Central memory CD8-positive, alpha-beta T cell (primary cell): ENCODE results near the gene BMP2K.

Experiments used
- ATAC-seq: fragments of 150-1000 bp; cut with Tn5 transposase; replicated peaks from 2 replicates; pipeline ENCODE4 v1.10.0; 2022; ENCODE audit warnings: mild to moderate bottlenecking, moderate FRiP score, moderate number of reproducible peaks; ENCODE audit not compliant: poor library complexity, severe bottlenecking; ENCODE audit errors: extremely low read depth
- DNase-seq, 2 donors: peaks; one replicate each; pipeline ENCODE4 v3.0.0; 2021; ENCODE audit warnings: low spot score in 2 of 2
- H3K27ac Mint-ChIP-seq: one replicate; pipeline ENCODE4 v1.8.0; 2022; ENCODE audit warnings: low read depth, mild to moderate bottlenecking, moderate library complexity, mixed read lengths
- H3K27me3 Mint-ChIP-seq: one replicate; pipeline ENCODE4 v1.8.0; 2022; ENCODE audit warnings: mixed read lengths
- H3K36me3 Mint-ChIP-seq: one replicate; pipeline ENCODE4 v1.8.0; 2022; ENCODE audit warnings: mild to moderate bottlenecking, moderate library complexity, mixed read lengths; ENCODE audit not compliant: insufficient read depth
- H3K4me1 Mint-ChIP-seq: one replicate; pipeline ENCODE4 v1.8.0; 2022; ENCODE audit warnings: mixed read lengths
- H3K4me3 Mint-ChIP-seq: one replicate; pipeline ENCODE4 v1.8.0; 2022; ENCODE audit warnings: mild to moderate bottlenecking, moderate library complexity, mixed read lengths
- H3K9me3 Mint-ChIP-seq: one replicate; pipeline ENCODE4 v1.8.0; 2022; ENCODE audit warnings: mixed read lengths

Gene BMP2K

GRCh38 chr4:78753091-78753490 is 23.1 kb upstream of the BMP2K start:
- H3K36me3 Mint-ChIP-seq, result no peaks in the 10 kb centered on the region
- ATAC-seq (no peak), DNase-seq (no peak)
- H3K4me3 Mint-ChIP-seq, result no peak overlapping the region
- H3K4me1 Mint-ChIP-seq, result no peaks in the 10 kb centered on the region
- H3K27me3 Mint-ChIP-seq, result peaks cover 17% of the 10 kb centered on the region
- H3K9me3 Mint-ChIP-seq, result no peaks in the 10 kb centered on the region
- no peak overlapping the region for H3K27ac Mint-ChIP-seq

- Mint-ChIP-seq H3K36me3 (no peaks in the 10 kb centered on the region), H3K27me3 (peaks cover 18% of the 10 kb centered on the region), H3K9me3 (no peaks in the 10 kb centered on the region), H3K4me3 (no peak overlapping the region), H3K27ac (no peak overlapping the region), H3K4me1 (no peaks in the 10 kb centered on the region)
- no peak for ATAC-seq
- no peak for DNase-seq
These were observed 21.3 kb upstream of the BMP2K start for GRCh38 chr4:78754872-78755271.

GRCh38 chr4:78756137-78756536 is 20.0 kb upstream of the BMP2K start:
- H3K36me3 Mint-ChIP-seq, result no peaks in the 10 kb centered on the region
- H3K27ac Mint-ChIP-seq, result no peak overlapping the region
- H3K9me3 Mint-ChIP-seq, result no peaks in the 10 kb centered on the region
- no peak for ATAC-seq
- H3K4me3 Mint-ChIP-seq, result no peak overlapping the region
- DNase-seq, result no peak
- H3K27me3 Mint-ChIP-seq, result peaks cover 18% of the 10 kb centered on the region
- no peaks in the 10 kb centered on the region for H3K4me1 Mint-ChIP-seq

GRCh38 chr4:78756776-78757175 is 19.4 kb upstream of the BMP2K start:
- DNase-seq (no peak), ATAC-seq (no peak)
- Mint-ChIP-seq H3K27me3 (peaks cover 18% of the 10 kb centered on the region), H3K4me3 (no peak overlapping the region), H3K27ac (no peak overlapping the region), H3K36me3 (no peaks in the 10 kb centered on the region), H3K4me1 (no peaks in the 10 kb centered on the region), H3K9me3 (no peaks in the 10 kb centered on the region)

- ATAC-seq (no peak), DNase-seq (no peak)
- no peaks in the 10 kb centered on the region for H3K4me1 Mint-ChIP-seq
- H3K4me3 Mint-ChIP-seq, result no peak overlapping the region
- H3K27ac Mint-ChIP-seq, result no peak overlapping the region
- peaks cover 18% of the 10 kb centered on the region for H3K27me3 Mint-ChIP-seq
- no peaks in the 10 kb centered on the region for H3K9me3 Mint-ChIP-seq
- H3K36me3 Mint-ChIP-seq, result no peaks in the 10 kb centered on the region
These were observed 18.6 kb upstream of the BMP2K start for GRCh38 chr4:78757574-78757973.

- peaks cover 18% of the 10 kb centered on the region for H3K27me3 Mint-ChIP-seq
- no peaks in the 10 kb centered on the region for H3K4me1 Mint-ChIP-seq
- ATAC-seq, result no peak
- no peak overlapping the region for H3K27ac Mint-ChIP-seq
- no peak overlapping the region for H3K4me3 Mint-ChIP-seq
- H3K9me3 Mint-ChIP-seq, result no peaks in the 10 kb centered on the region
- H3K36me3 Mint-ChIP-seq, result no peaks in the 10 kb centered on the region
- no peak for DNase-seq
These were observed 18.1 kb upstream of the BMP2K start for GRCh38 chr4:78758085-78758484.

GRCh38 chr4:78762529-78762928 is 13.6 kb upstream of the BMP2K start:
- ATAC-seq (no peak), DNase-seq (no peak)
- Mint-ChIP-seq H3K4me3 (no peak overlapping the region), H3K9me3 (no peaks in the 10 kb centered on the region), H3K27ac (no peak overlapping the region), H3K4me1 (no peaks in the 10 kb centered on the region), H3K36me3 (no peaks in the 10 kb centered on the region), H3K27me3 (peaks cover 6% of the 10 kb centered on the region)

GRCh38 chr4:78763251-78763650 is 12.9 kb upstream of the BMP2K start:
- Mint-ChIP-seq H3K4me3 (no peak overlapping the region), H3K9me3 (no peaks in the 10 kb centered on the region), H3K4me1 (no peaks in the 10 kb centered on the region), H3K27me3 (no peaks in the 10 kb centered on the region), H3K27ac (no peak overlapping the region), H3K36me3 (no peaks in the 10 kb centered on the region)
- DNase-seq, result no peak
- ATAC-seq, result no peak

GRCh38 chr4:78763763-78764387 is 12.3 kb upstream of the BMP2K start:
- H3K4me1 Mint-ChIP-seq, result no peaks in the 10 kb centered on the region
- DNase-seq (no peak), ATAC-seq (no peak)
- H3K36me3 Mint-ChIP-seq, result no peaks in the 10 kb centered on the region
- H3K27ac Mint-ChIP-seq, result no peak overlapping the region
- H3K27me3 Mint-ChIP-seq, result no peaks in the 10 kb centered on the region
- no peaks in the 10 kb centered on the region for H3K9me3 Mint-ChIP-seq
- H3K4me3 Mint-ChIP-seq, result no peak overlapping the region

- no peaks in the 10 kb centered on the region for H3K9me3 Mint-ChIP-seq
- ATAC-seq (no peak), DNase-seq (no peak)
- H3K27ac Mint-ChIP-seq, result no peak overlapping the region
- H3K27me3 Mint-ChIP-seq, result no peaks in the 10 kb centered on the region
- no peaks in the 10 kb centered on the region for H3K4me1 Mint-ChIP-seq
- no peak overlapping the region for H3K4me3 Mint-ChIP-seq
- H3K36me3 Mint-ChIP-seq, result no peaks in the 10 kb centered on the region
These were observed 11.6 kb upstream of the BMP2K start for GRCh38 chr4:78764498-78764961.

- Mint-ChIP-seq H3K4me1 (no peaks in the 10 kb centered on the region), H3K27ac (no peak overlapping the region), H3K36me3 (no peaks in the 10 kb centered on the region), H3K4me3 (no peak overlapping the region), H3K27me3 (no peaks in the 10 kb centered on the region), H3K9me3 (no peaks in the 10 kb centered on the region)
- DNase-seq, result no peak
- ATAC-seq, result no peak
These were observed 10.6 kb upstream of the BMP2K start for GRCh38 chr4:78765432-78766006.

GRCh38 chr4:78766026-78766425 is 10.1 kb upstream of the BMP2K start:
- ATAC-seq, result no peak
- Mint-ChIP-seq H3K27ac (no peak overlapping the region), H3K4me3 (no peak overlapping the region), H3K27me3 (no peaks in the 10 kb centered on the region), H3K36me3 (no peaks in the 10 kb centered on the region), H3K9me3 (no peaks in the 10 kb centered on the region), H3K4me1 (no peaks in the 10 kb centered on the region)
- DNase-seq, result no peak

GRCh38 chr4:78766650-78767049 is 9.5 kb upstream of the BMP2K start:
- DNase-seq (no peak), ATAC-seq (no peak)
- no peaks in the 10 kb centered on the region for H3K4me1 Mint-ChIP-seq
- H3K27me3 Mint-ChIP-seq, result no peaks in the 10 kb centered on the region
- H3K4me3 Mint-ChIP-seq, result no peak overlapping the region
- no peak overlapping the region for H3K27ac Mint-ChIP-seq
- no peaks in the 10 kb centered on the region for H3K36me3 Mint-ChIP-seq
- no peaks in the 10 kb centered on the region for H3K9me3 Mint-ChIP-seq
